B cell (primary cell): ENCODE data around the gene SEM1.

Experiments
- EZH2 ChIP-seq: IDR thresholded peaks from 2 replicates; pipeline ENCODE4 v1.6.1; 2012; ENCODE audit warnings: borderline replicate concordance, low read depth, mild to moderate bottlenecking, moderate library complexity, low read length; ENCODE audit not compliant: insufficient read depth, poor library complexity, severe bottlenecking
- TF ChIP-seq, protein P1 (sequence below): fragments of 200-600 bp; IDR thresholded peaks from one replicate; pipeline ENCODE4 v1.8.0; 2022; ENCODE audit warnings: antibody characterized with exemption, mild to moderate bottlenecking

DNA sequence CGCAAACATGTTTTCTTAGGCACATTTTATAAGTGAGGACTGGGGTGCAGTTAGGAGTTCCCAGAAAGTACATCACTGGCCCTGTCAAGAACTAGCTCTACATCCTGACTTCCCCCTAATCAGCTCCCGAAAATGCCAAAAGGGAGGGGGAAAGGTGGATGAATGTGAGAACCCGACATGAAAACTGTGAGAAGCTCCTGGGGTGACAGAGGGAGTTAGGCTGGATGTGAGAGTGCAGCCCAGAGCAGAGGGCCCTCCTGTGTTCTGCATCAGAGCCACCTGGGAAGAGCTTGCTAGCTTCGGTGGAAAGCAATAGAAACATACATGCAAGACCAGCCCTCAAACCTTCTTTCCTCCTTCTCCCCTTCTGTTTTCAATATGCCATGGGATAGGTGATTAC, 30.5 kb upstream of the SEM1 start:
- TF ChIP-seq, protein P1, sequence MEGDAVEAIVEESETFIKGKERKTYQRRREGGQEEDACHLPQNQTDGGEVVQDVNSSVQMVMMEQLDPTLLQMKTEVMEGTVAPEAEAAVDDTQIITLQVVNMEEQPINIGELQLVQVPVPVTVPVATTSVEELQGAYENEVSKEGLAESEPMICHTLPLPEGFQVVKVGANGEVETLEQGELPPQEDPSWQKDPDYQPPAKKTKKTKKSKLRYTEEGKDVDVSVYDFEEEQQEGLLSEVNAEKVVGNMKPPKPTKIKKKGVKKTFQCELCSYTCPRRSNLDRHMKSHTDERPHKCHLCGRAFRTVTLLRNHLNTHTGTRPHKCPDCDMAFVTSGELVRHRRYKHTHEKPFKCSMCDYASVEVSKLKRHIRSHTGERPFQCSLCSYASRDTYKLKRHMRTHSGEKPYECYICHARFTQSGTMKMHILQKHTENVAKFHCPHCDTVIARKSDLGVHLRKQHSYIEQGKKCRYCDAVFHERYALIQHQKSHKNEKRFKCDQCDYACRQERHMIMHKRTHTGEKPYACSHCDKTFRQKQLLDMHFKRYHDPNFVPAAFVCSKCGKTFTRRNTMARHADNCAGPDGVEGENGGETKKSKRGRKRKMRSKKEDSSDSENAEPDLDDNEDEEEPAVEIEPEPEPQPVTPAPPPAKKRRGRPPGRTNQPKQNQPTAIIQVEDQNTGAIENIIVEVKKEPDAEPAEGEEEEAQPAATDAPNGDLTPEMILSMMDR, result no peak
- no peak for TF ChIP-seq EZH2
